Panc1 (cell line): ENCODE data around the gene CCT6A. TPM values are rescaled to one million over a fixed set of nuclear protein-coding genes. Genes with fewer than 3 reads are reported as not detected.
A peak's percentile ranks its signal among the peaks of the same experiment; 100 is the strongest.
"Not testable (repeated sequence)": the region's sequence is repeated elsewhere in the genome, so short reads cannot be mapped to it uniquely, and the experiment has no call there.

Experiments
- ATAC-seq: fragments of 200-7000 bp; cut with Tn5 transposase; 2 replicates; pipeline ENCODE4 v1.9.1; 2020; ENCODE audit warnings: mild to moderate bottlenecking, moderate library complexity
- BruUV-seq: library from RNA; stranded (reverse); fragments of 400-500 nt; replicated peaks from 2 replicates; lab custom pipeline; 2021; lab: Mats Ljungman, UMichigan
- CTCF ChIA-PET: fragments of 300-600 bp; sonication (Branson Sonifier 250); formaldehyde crosslinking; loops from one replicate; lab custom pipeline; 2022; ENCODE audit warnings: antibody characterized with exemption; lab: Charles Lee
- POLR2A ChIA-PET: fragments of 300-600 bp; sonication (Branson Sonifier 250); formaldehyde crosslinking; loops from one replicate; lab custom pipeline; 2022; ENCODE audit warnings: antibody characterized with exemption; lab: Charles Lee
- DNase-seq: peaks from one replicate; pipeline ENCODE4 v3.0.0-alpha.2; 2010; ENCODE audit warnings: low read depth, low spot score
- H3K27ac ChIP-seq: 2 replicates; pipeline ENCODE4 v1.5.1; 2011; ENCODE audit warnings: mild to moderate bottlenecking, low read length, inconsistent platforms
- H3K27me3 ChIP-seq: fragments of 200-500 bp; sonication (Bioruptor generic); 2 replicates; pipeline ENCODE4 v1.6.0; 2014; ENCODE audit warnings: low read length, inconsistent platforms; ENCODE audit not compliant: control insufficient read depth, insufficient read depth
- H3K36me3 ChIP-seq: fragments of 200-500 bp; sonication (Bioruptor generic); 2 replicates; pipeline ENCODE4 v1.5.1; 2014; ENCODE audit warnings: inconsistent platforms, mild to moderate bottlenecking, low read length, moderate library complexity; ENCODE audit not compliant: control insufficient read depth, insufficient read depth
- H3K4me1 ChIP-seq: 2 replicates; pipeline ENCODE4 v1.5.1; 2011; ENCODE audit warnings: inconsistent platforms, mild to moderate bottlenecking, low read length, moderate library complexity; ENCODE audit not compliant: control insufficient read depth, insufficient read depth
- H3K4me3 ChIP-seq, 2 experiments: 2 replicates each; pipeline ENCODE4 v1.5.1; 2011 to 2012; ENCODE audit warnings: low read depth in 2 of 2, low read length in 2 of 2, mild to moderate bottlenecking in 2 of 2, inconsistent platforms in 1 of 2, moderate library complexity in 1 of 2
- H3K9me3 ChIP-seq: fragments of 200-500 bp; sonication (Bioruptor generic); 2 replicates; pipeline ENCODE4 v1.5.1; 2014; ENCODE audit warnings: low read depth, mild to moderate bottlenecking, inconsistent platforms, low read length, moderate library complexity; ENCODE audit not compliant: control insufficient read depth, insufficient read depth
- POLR2AphosphoS5 ChIP-seq: IDR thresholded peaks from 2 replicates; pipeline ENCODE4 v1.6.1; 2012; ENCODE audit warnings: mild to moderate bottlenecking, low read depth, low read length, moderate library complexity
- SIN3A ChIP-seq: IDR thresholded peaks from 2 replicates; pipeline ENCODE4 v1.6.1; 2012; ENCODE audit warnings: low read depth, mild to moderate bottlenecking, low read length, moderate library complexity, borderline replicate concordance; ENCODE audit not compliant: insufficient read depth
- TCF7L2 ChIP-seq: IDR thresholded peaks from 2 replicates; pipeline ENCODE4 v1.6.1; 2011; ENCODE audit warnings: mild to moderate bottlenecking, low read depth, low read length, inconsistent platforms
- in situ Hi-C: cut with HindIII; loops from 2 replicates; pipeline ENCODE4 v1.10.0; 2016; ENCODE audit warnings: low sequenced_read_pairs, low pct_unique_long_range_greater_than_20kb
- intact Hi-C: fragments of 100-400 bp; cut with micrococcal nuclease; formaldehyde crosslinking; loops from one replicate; pipeline ENCODE4 v1.10.0; 2022; ENCODE audit not compliant: unreplicated experiment
- total RNA-seq: library from RNA; stranded (reverse); gene quantifications from one replicate; pipeline ENCODE4 v1.2.1, GENCODE V29; 2021; ENCODE audit not compliant: unreplicated experiment
- TF ChIP-seq, protein P1 (sequence below), 2 experiments: IDR thresholded peaks; 2 replicates each; pipeline ENCODE4 v1.6.1; 2011 to 2012; ENCODE audit warnings: low read depth in 2 of 2, control low read depth in 1 of 2, low read length in 1 of 2, mild to moderate bottlenecking in 1 of 2, moderate library complexity in 1 of 2; ENCODE audit not compliant: insufficient read depth in 1 of 2
- TF ChIP-seq, protein P2 (sequence below): fragments of 450-650 bp; IDR thresholded peaks from 2 replicates; pipeline ENCODE4 v1.5.1; 2017; ENCODE audit warnings: mild to moderate bottlenecking

CCT6A gene
- total RNA-seq, 1 experiment from 2014 or later: 324 TPM

DNA sequence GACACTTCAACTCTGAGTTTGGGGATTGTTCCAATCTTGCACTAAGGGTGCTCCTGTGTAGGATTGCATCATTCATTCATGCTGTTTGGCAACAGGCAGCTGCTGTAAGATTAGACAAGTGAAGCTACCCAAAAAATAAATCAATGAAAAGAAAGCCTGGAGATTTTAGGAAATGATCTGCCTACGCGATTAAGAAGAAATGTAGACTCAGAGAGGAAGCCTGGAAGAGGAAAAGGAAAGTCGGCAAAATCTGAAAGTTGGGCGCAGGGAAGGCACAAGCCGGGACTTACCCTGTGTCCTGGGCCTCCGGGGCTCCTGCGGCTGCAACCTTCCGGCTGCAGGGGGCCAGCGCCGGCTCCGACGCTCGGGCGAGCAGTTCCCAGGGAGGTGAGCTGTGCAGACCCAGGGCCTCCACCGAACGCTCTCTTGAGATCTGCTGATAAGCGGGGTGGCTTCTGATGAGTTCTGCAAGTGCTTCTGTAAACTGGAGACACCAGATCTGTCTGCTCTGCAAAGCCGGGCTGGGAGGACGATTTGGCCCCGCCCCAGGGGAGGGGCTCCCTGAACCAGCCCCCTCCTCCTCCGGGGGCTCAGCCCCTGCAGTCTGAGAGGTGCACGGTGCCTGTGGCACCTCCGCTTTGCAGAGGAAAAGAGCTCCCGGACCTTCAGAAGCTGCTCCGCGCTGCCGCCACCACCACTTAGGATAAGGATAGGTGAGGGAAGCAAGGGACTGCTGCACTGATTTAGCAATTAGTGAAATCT lies 17.7 kb upstream of the CCT6A start:
- Histone ChIP-seq H3K4me1 (peaks cover 5% of the 10 kb centered on the region; the same call in 1 of the 2 replicates), H3K9me3 (no peaks in the 10 kb centered on the region), H3K4me3 (peak overlapping the region; percentile 70 to 99), H3K27ac (peak overlapping the region; percentile 92), H3K36me3 (no peaks in the 10 kb centered on the region), H3K27me3 (no peaks in the 10 kb centered on the region)
- ChIA-PET CTCF (interaction anchor here (0.8 kb wide), 1 partner anchor 17 kb away, joined by 4 read pairs; the partner anchor contains the start of genes CCT6A and PSPH), POLR2A (interaction anchor here (1.1 kb wide), 1 partner anchor 17 kb away, joined by 4 read pairs; the partner anchor contains the start of genes CCT6A and PSPH)
- BruUV-seq: no TSS peak
- DNase-seq (peak; percentile 57), ATAC-seq (peak; percentile 98)
- intact Hi-C loops: no loop called here
- peak; percentile 61; the same call in 1 of the 2 replicates for TF ChIP-seq SIN3A
- TF ChIP-seq, protein P1, sequence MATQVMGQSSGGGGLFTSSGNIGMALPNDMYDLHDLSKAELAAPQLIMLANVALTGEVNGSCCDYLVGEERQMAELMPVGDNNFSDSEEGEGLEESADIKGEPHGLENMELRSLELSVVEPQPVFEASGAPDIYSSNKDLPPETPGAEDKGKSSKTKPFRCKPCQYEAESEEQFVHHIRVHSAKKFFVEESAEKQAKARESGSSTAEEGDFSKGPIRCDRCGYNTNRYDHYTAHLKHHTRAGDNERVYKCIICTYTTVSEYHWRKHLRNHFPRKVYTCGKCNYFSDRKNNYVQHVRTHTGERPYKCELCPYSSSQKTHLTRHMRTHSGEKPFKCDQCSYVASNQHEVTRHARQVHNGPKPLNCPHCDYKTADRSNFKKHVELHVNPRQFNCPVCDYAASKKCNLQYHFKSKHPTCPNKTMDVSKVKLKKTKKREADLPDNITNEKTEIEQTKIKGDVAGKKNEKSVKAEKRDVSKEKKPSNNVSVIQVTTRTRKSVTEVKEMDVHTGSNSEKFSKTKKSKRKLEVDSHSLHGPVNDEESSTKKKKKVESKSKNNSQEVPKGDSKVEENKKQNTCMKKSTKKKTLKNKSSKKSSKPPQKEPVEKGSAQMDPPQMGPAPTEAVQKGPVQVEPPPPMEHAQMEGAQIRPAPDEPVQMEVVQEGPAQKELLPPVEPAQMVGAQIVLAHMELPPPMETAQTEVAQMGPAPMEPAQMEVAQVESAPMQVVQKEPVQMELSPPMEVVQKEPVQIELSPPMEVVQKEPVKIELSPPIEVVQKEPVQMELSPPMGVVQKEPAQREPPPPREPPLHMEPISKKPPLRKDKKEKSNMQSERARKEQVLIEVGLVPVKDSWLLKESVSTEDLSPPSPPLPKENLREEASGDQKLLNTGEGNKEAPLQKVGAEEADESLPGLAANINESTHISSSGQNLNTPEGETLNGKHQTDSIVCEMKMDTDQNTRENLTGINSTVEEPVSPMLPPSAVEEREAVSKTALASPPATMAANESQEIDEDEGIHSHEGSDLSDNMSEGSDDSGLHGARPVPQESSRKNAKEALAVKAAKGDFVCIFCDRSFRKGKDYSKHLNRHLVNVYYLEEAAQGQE (IDR thresholded peaks at IDR 0.05; ENCODE audit: insufficient read depth in 1 of 2, low read depth in 2 of 2, low read length in 1 of 2): no peak; a peak in 1 of 4 replicates
- no peak for TF ChIP-seq TCF7L2
- in situ Hi-C loops: no loop called here

DNA sequence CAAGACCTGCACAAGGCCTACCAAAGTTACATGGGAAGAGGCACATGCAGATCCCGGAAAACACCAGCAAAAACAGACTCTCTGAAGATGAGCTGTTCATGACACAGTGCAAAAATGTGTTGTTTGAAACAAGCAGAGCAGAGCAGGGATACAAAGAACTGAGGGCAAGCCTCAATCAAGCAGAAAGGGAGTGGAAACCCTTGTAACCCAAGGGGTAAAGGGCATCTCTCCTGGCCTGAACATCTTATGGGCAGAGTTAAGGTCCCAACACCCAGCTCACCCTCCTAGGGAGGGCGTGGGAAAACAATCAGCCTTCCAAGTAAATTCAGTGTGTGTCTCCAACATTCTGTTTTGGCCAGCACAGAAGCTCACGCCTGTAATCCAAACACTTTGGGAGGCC lies 10.8 kb upstream of the CCT6A start:
- Histone ChIP-seq H3K9me3 (no peaks in the 10 kb centered on the region), H3K4me3 (no peak overlapping the region), H3K27ac (no peak overlapping the region), H3K27me3 (no peaks in the 10 kb centered on the region), H3K36me3 (no peaks in the 10 kb centered on the region), H3K4me1 (no peaks in the 10 kb centered on the region)
- BruUV-seq: no TSS peak
- TF ChIP-seq POLR2AphosphoS5: no peak
- TF ChIP-seq, protein P2, sequence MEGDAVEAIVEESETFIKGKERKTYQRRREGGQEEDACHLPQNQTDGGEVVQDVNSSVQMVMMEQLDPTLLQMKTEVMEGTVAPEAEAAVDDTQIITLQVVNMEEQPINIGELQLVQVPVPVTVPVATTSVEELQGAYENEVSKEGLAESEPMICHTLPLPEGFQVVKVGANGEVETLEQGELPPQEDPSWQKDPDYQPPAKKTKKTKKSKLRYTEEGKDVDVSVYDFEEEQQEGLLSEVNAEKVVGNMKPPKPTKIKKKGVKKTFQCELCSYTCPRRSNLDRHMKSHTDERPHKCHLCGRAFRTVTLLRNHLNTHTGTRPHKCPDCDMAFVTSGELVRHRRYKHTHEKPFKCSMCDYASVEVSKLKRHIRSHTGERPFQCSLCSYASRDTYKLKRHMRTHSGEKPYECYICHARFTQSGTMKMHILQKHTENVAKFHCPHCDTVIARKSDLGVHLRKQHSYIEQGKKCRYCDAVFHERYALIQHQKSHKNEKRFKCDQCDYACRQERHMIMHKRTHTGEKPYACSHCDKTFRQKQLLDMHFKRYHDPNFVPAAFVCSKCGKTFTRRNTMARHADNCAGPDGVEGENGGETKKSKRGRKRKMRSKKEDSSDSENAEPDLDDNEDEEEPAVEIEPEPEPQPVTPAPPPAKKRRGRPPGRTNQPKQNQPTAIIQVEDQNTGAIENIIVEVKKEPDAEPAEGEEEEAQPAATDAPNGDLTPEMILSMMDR: no peak
- TF ChIP-seq TCF7L2: no peak
- TF ChIP-seq, protein P1 (IDR thresholded peaks at IDR 0.05; ENCODE audit: insufficient read depth in 1 of 2, low read depth in 2 of 2, low read length in 1 of 2): no peak
- POLR2A ChIA-PET: no interaction called here
- intact Hi-C loops: no loop called here
- ATAC-seq (no peak), DNase-seq (no peak)
- in situ Hi-C loops: no loop called here
- CTCF ChIA-PET: no interaction called here

DNA sequence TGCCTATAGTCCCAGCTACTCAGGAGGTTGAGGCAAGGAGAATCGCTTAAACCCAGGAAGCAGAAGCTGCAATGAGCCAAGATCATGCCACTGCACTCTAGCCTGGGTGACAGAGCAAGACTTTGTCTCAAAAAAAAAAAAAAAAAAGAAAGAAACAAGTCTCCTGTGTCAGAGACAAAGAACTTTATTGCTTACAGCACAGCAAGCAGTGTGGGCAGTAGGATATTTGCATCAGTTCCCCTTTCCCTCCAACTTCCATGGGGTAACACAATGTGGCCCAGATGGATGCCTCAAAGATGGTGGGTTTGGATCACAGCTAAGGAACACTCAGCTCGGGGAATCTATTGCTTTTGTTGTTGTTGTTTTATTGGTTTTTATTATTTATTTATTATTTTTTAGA lies 5.8 kb upstream of the CCT6A start:
- intact Hi-C loops, BruUV-seq, H3K36me3 ChIP-seq, H3K27ac ChIP-seq, CTCF ChIA-PET, DNase-seq, ATAC-seq, in situ Hi-C loops, H3K9me3 ChIP-seq, H3K27me3 ChIP-seq, POLR2A ChIA-PET, H3K4me3 ChIP-seq: not testable (repeated sequence)
- H3K4me1 ChIP-seq: peaks cover 17% of the 10 kb centered on the region; the same call in 1 of the 2 replicates
